DND-41 (cell line): Measurements from ENCODE around the gene DDRGK1.

Source experiments
- ATAC-seq: fragments of 200-7000 bp; cut with Tn5 transposase; 3 replicates; pipeline ENCODE4 v1.9.1; 2021; ENCODE audit warnings: low read depth; ENCODE audit not compliant: insufficient read depth
- DNase-seq: peaks from one replicate; pipeline ENCODE4 v3.0.0-alpha.2; 2020
- H2AFZ ChIP-seq: 2 replicates; pipeline ENCODE4 v1.6.0; 2012; ENCODE audit warnings: low read depth, low read length
- H3K27ac ChIP-seq: 2 replicates; pipeline ENCODE4 v1.5.1; 2012; ENCODE audit warnings: low read length, inconsistent platforms
- H3K27me3 ChIP-seq: fragments of 200-600 bp; sonication (generic); 2 replicates; pipeline ENCODE4 v1.6.0; 2012; ENCODE audit warnings: low read length, mild to moderate bottlenecking, inconsistent platforms; ENCODE audit not compliant: insufficient read depth, poor library complexity
- H3K36me3 ChIP-seq: 2 replicates; pipeline ENCODE4 v1.5.1; 2012; ENCODE audit warnings: low read length, inconsistent platforms; ENCODE audit not compliant: insufficient read depth
- H3K4me1 ChIP-seq: 2 replicates; pipeline ENCODE4 v1.5.1; 2012; ENCODE audit warnings: mild to moderate bottlenecking, low read length; ENCODE audit not compliant: insufficient read depth
- H3K4me2 ChIP-seq: 2 replicates; pipeline ENCODE4 v1.6.0; 2012; ENCODE audit warnings: mild to moderate bottlenecking, moderate library complexity, low read length, inconsistent platforms; ENCODE audit not compliant: insufficient read depth
- H3K4me3 ChIP-seq, 2 experiments: fragments of 200-600 bp in 1 of 2; shearing (Covaris generic) in 1 of 2; 2 replicates each; pipeline ENCODE4 v1.5.1; 2012 to 2016; ENCODE audit warnings: inconsistent platforms in 2 of 2, low read length in 2 of 2, mild to moderate bottlenecking in 2 of 2, low read depth in 1 of 2, moderate library complexity in 1 of 2
- H3K79me2 ChIP-seq: 2 replicates; pipeline ENCODE4 v1.6.0; 2012; ENCODE audit warnings: low read length, inconsistent platforms; ENCODE audit not compliant: insufficient read depth
- H3K9ac ChIP-seq: 2 replicates; pipeline ENCODE4 v1.6.0; 2012; ENCODE audit warnings: low read depth, mild to moderate bottlenecking, inconsistent platforms, low read length, moderate library complexity
- H3K9me3 ChIP-seq: 2 replicates; pipeline ENCODE4 v1.5.1; 2012; ENCODE audit warnings: low read length, moderate library complexity, mild to moderate bottlenecking, inconsistent platforms; ENCODE audit not compliant: insufficient read depth, severe bottlenecking
- H4K20me1 ChIP-seq: 2 replicates; pipeline ENCODE4 v1.6.0; 2012; ENCODE audit warnings: low read length; ENCODE audit not compliant: insufficient read depth
- EZH2 ChIP-seq: IDR thresholded peaks from 3 replicates; pipeline ENCODE4 v1.6.1; 2012; ENCODE audit warnings: borderline replicate concordance, low read depth, mild to moderate bottlenecking, moderate library complexity, low read length, inconsistent platforms; ENCODE audit not compliant: severe bottlenecking
- TF ChIP-seq, protein P1 (sequence below): IDR thresholded peaks from 2 replicates; pipeline ENCODE4 v1.5.1; 2012; ENCODE audit warnings: borderline replicate concordance, low read length, moderate library complexity, mild to moderate bottlenecking; ENCODE audit not compliant: poor library complexity, severe bottlenecking; ENCODE audit errors: extremely low read depth

The DDRGK1 gene

DNA sequence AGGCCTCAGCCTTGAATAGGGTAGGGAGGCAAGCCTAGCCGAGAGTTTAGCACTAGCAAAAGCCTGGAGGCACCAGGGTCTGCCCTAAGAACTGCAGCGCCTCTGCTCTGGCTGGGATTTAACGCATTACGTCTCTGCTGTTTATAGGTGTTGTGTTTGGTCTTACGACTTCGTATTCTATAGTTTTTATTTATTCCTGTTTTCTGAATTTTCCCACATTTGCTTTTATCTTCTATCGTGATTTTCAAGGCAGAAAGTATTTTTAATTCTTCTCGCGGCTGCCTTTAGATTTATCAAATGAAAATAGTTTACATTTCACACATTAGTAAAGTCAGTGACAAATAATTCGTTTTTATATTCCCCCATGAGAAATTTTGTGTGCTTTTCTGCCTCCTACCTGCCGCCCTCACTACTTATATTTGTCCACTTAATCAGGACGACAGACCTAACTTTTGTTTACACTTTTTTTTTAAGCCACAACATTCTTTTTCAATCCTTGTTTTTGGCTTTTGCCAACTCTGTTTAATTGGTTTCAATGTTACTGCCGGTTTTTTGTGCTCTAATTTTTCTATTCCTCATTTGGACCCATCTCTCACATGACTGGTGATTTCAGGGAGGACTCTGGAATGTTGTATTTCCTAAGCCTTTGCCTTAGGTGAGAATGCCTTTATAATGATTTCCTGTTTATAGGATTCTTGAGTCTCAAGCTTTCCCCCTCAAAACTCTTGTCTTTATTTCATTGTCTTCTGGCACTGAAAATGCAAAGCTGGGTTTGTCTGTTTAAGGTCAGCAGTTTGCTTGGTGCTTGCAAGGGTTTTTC lies 29.8 kb downstream of the DDRGK1 start:
- no peak; the same call in 2 of the 3 replicates for ATAC-seq
- Histone ChIP-seq H2AFZ (peak overlapping the region; percentile 63), H3K9me3 (no peaks in the 10 kb centered on the region), H3K9ac (peak overlapping the region; percentile 55), H4K20me1 (peaks cover 8% of the 10 kb centered on the region), H3K4me3 (peak overlapping the region in 1 of 2 experiments; percentile 68; a peak in 3 of 4 replicates), H3K4me1 (peaks cover 18% of the 10 kb centered on the region), H3K4me2 (peak overlapping the region; percentile 81), H3K79me2 (no peaks in the 10 kb centered on the region), H3K27me3 (peaks cover 13% of the 10 kb centered on the region), H3K27ac (no peak overlapping the region), H3K36me3 (no peaks in the 10 kb centered on the region)
- no peak for TF ChIP-seq EZH2
- TF ChIP-seq, protein P1, sequence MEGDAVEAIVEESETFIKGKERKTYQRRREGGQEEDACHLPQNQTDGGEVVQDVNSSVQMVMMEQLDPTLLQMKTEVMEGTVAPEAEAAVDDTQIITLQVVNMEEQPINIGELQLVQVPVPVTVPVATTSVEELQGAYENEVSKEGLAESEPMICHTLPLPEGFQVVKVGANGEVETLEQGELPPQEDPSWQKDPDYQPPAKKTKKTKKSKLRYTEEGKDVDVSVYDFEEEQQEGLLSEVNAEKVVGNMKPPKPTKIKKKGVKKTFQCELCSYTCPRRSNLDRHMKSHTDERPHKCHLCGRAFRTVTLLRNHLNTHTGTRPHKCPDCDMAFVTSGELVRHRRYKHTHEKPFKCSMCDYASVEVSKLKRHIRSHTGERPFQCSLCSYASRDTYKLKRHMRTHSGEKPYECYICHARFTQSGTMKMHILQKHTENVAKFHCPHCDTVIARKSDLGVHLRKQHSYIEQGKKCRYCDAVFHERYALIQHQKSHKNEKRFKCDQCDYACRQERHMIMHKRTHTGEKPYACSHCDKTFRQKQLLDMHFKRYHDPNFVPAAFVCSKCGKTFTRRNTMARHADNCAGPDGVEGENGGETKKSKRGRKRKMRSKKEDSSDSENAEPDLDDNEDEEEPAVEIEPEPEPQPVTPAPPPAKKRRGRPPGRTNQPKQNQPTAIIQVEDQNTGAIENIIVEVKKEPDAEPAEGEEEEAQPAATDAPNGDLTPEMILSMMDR = no peak
- DNase-seq = no peak

DNA sequence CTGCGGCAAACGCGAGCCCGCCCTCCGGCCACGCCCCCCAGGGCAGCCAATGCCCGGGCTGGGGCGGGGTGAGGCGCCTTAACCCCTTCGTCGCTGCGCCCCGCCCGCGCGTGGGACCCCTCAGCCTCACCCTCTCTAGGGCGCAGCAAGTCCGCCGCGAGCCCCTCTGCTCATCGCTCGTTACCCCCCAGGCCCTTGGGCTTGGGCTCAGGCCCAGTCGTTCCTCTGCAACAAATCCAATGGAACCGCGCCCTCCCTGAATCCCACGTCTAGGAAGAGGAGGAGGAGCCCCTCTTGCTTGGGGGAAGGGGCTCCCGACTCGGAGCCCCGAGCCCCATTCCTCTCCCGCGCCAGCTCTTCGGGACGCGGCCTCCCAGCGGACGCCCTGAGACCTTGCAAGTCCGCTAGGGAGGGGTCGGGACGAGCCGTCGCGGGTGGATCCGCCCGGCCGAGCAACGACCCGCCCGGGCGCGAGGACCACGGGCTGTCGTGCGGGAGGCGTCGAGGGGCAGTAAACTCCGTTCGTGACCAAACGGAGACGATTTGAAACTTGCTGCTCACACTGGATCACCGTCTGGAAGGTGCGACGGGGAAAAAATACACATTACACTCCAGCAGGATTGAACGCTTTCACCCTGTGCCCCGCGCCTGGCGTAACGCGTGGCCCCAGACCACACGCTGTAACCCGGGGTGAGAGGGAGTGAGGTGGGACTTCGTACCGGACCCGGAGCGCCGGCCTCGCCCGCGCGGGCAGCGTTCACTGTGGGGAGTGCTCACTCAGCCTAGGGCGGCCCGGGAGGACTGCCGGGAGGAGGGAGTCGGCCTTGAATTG lies 30.7 kb downstream of the DDRGK1 start:
- peaks cover 8% of the 10 kb centered on the region for H4K20me1 ChIP-seq
- ATAC-seq = peak; percentile 44
- H3K4me3 ChIP-seq = peak overlapping the region; percentile 27 to 68; a peak in 3 of 4 replicates
- peak; percentile 86 for DNase-seq
- no peaks in the 10 kb centered on the region for H3K79me2 ChIP-seq
- H3K27me3 ChIP-seq = peaks cover 13% of the 10 kb centered on the region
- peak overlapping the region; percentile 63 for H2AFZ ChIP-seq
- no peaks in the 10 kb centered on the region for H3K36me3 ChIP-seq
- peak overlapping the region; percentile 55 for H3K9ac ChIP-seq
- peaks cover 18% of the 10 kb centered on the region for H3K4me1 ChIP-seq
- H3K27ac ChIP-seq = 0 out of 2 replicates have a peak overlapping the region, but pooled peaks have one; percentile 6
- peak; percentile 74 for TF ChIP-seq EZH2
- TF ChIP-seq, protein P1 = no peak
- no peaks in the 10 kb centered on the region for H3K9me3 ChIP-seq
- H3K4me2 ChIP-seq = peak overlapping the region; percentile 81

DNA sequence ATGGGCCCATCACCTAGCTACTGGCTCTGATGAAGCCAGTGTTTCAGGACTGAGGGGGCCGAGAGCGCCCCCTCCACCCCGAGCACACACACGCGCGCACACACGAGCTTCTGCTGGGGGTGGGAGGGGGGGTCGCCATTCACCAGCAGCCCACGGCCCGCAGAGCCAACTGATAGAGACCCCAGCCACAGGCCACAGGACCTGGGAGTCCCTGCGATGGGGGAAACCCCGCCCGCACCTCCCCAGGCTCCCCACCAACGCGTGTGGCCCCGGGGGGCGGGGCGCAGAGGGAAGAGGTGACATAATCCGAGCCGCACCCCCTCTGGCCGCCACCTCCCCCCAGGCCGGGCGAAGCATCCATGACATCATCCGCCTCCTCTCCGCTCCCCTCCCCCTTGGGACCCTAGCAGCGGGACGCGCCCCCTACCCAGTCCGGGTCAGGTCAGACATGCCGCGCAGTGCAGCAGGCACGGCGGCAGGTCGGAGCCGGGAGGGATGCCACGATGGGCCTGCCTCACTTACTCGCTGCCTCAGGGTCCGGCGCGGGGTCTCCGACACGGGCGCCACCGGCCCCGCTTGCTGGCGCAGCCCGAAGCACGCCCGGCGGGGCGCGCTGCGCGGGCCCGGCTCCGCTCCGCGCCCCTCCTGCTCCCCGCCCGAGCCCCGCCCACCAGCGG lies 31.4 kb downstream of the DDRGK1 start, which contains the start of gene LZTS3:
TSS of gene LZTS3 (minus strand) at position 617 of the 677 bp plus-strand sequence. CDS start 6,386 bp downstream, outside the sequence.
- Histone ChIP-seq H3K4me1 (peaks cover 18% of the 10 kb centered on the region), H3K4me2 (peak within 1 kb of the TSS; percentile 81), H3K9me3 (no peaks in the 10 kb centered on the region), H3K79me2 (no peaks in the 10 kb centered on the region), H3K27me3 (peaks cover 13% of the 10 kb centered on the region), H3K9ac (peak within 1 kb of the TSS; percentile 55), H3K36me3 (no peaks in the 10 kb centered on the region), H2AFZ (peak within 1 kb of the TSS; percentile 63), H3K27ac (peak within 1 kb of the TSS; percentile 29; the same call in 1 of the 2 replicates), H3K4me3 (peak within 1 kb of the TSS; percentile 29 to 68; a peak in 3 of 4 replicates), H4K20me1 (peaks cover 8% of the 10 kb centered on the region)
- ATAC-seq = peak; percentile 82
- TF ChIP-seq EZH2 = no peak
- TF ChIP-seq, protein P1 = peak; percentile 3
- DNase-seq = peak; percentile 77
